Measurements from ENCODE around the gene STYXL1.

STYXL1 gene

DNA sequence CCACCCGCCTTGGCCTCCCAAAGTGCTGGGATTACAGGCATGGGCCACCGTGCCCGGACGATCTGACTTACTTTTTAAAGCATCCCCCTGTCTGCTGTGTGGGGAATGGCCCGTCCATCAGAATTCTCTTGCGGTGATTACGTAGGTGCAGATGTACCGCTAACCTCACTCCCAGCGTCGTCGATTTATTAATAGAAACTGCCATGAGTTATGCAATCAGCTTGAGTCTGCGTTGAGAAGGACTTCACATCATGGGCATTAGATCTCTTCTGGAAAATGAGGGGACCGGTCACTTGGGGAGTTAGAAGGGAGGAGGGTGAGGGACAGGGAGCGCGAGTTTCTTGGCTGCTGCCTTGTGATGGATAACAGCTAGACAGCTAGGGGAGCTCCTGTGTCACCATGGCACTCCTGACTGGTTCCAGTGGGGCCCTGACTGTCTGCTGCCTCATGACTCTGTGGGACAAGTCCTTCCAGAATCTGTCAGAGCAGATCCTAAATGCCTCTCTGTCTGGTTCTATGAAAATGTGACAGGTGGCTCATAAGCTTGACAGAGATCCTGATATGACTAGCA is 97.6 kb downstream of the STYXL1 start:
- DNase-seq, result no peak

DNA sequence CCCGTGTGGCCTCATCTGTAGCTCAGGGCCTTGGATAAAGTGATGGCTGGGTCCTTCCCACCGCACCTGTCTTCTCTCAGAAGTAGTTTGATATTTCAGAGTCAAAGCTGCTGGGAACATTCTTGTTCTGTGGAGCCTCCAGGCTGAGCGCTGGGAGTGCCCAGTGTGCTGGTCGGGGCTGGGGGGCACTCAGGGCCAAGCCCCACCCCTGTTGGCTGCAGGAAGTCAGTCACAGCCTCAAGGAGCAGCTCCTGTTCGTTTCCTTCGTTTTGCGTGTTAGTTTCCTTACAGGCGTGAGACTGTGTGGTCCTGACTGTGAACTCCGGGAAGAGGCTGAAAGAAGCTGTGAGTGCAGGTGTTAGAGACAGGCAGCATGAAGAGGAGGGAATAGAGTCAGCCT is 99.6 kb downstream of the STYXL1 start:
- no peak for DNase-seq
